Activated T-helper 2 cell treated with anti-CD3 and anti-CD28 coated beads, Interferon-gamma antibody, Interleukin-2, Interleukin-4, amounts not matched to agents 10 μg/mL and 5 μg/mL and 100 μg/mL, durations not matched to agents 14 hours and 24 hours and 36 hours (primary cell): ENCODE measurements around the gene EYA3. TPM values are rescaled to one million over a fixed set of nuclear protein-coding genes. Genes with fewer than 3 reads are reported as not detected.

ENCODE experiments used
- DNase-seq: peaks from one replicate; pipeline ENCODE4 v3.0.0; 2021; ENCODE audit warnings: low spot score
- H3K27ac Mint-ChIP-seq: one replicate; pipeline ENCODE4 v1.8.0; 2021; ENCODE audit warnings: mixed read lengths
- H3K27me3 Mint-ChIP-seq: one replicate; pipeline ENCODE4 v1.8.0; 2021; ENCODE audit warnings: low read depth, mixed read lengths
- H3K36me3 Mint-ChIP-seq: one replicate; pipeline ENCODE4 v1.8.0; 2021; ENCODE audit warnings: low read depth, mixed read lengths
- H3K4me1 Mint-ChIP-seq: one replicate; pipeline ENCODE4 v1.8.0; 2021; ENCODE audit warnings: low read depth, mixed read lengths
- H3K4me3 Mint-ChIP-seq: one replicate; pipeline ENCODE4 v1.8.0; 2021; ENCODE audit warnings: low read depth, mild to moderate bottlenecking, moderate library complexity, mixed read lengths
- H3K9me3 Mint-ChIP-seq: one replicate; pipeline ENCODE4 v1.8.0; 2021; ENCODE audit warnings: mixed read lengths
- intact Hi-C: fragments of 100-400 bp; cut with micrococcal nuclease; formaldehyde crosslinking; loops from one replicate; pipeline ENCODE4 v1.15.1; 2023
- total RNA-seq: library from RNA; stranded (reverse); gene quantifications from 2 replicates; pipeline ENCODE4 v1.2.3, GENCODE V29; 2022

The EYA3 gene
- total RNA-seq, 1 donor from 2014 or later, result 27.5 TPM

DNA sequence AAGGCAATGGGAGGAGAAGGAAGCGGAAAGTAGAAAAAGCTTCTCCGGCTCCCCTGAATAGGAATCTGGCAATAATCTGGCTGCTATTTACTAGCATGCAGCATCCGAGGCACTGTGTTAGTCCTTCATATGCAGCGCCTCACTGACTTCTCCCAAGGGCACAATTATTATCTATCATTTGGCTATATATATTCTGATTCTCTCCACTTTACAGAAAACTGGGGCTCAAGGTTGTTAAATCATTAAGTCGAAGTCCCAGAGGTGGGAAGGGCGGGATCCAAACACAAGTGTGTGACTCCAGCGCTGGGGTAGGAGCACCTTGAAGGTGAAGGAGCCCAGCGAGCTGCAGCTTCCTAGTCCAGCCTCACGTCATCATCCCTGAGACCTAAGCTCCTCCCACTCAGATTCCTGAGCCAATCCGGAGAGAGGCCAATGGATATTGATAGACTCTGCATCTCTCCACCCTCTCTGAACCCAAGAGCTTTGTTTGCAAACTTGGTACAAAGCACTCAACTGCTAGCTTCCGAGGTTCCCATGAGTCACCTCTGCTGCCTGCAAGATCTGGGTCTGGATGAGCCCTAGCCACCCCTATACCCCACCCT lies 16.6 kb upstream of the EYA3 start:
- DNase-seq, result no peak
- Mint-ChIP-seq H3K27me3 (peaks cover 46% of the 10 kb centered on the region), H3K4me3 (no peak overlapping the region), H3K9me3 (no peaks in the 10 kb centered on the region), H3K4me1 (no peaks in the 10 kb centered on the region), H3K27ac (no peak overlapping the region), H3K36me3 (no peaks in the 10 kb centered on the region)
- intact Hi-C loops, result no loop called here

DNA sequence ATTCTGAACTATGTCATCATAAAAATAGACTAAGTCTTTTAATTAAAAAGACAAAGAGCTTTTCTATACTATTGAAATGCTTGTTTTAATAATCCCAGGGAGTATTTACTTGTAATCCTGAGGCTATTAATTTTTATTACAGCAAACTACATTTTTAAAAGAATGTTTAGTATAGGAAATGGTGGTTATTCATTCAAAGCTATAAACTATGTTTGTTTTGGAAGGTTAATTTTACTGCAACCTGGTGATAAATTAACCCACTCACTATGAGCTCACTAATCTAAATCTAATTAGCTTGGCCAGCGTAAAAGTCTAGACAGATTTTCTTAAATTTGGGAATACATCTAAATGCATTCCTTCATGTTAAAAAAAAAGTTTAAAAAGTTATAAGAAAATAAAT lies 13.8 kb upstream of the EYA3 start:
- H3K9me3 Mint-ChIP-seq, result no peaks in the 10 kb centered on the region
- no peaks in the 10 kb centered on the region for H3K36me3 Mint-ChIP-seq
- H3K4me1 Mint-ChIP-seq, result no peaks in the 10 kb centered on the region
- H3K27ac Mint-ChIP-seq, result no peak overlapping the region
- no peak overlapping the region for H3K4me3 Mint-ChIP-seq
- peaks cover 40% of the 10 kb centered on the region for H3K27me3 Mint-ChIP-seq
- intact Hi-C loops, result no loop called here
- no peak for DNase-seq

DNA sequence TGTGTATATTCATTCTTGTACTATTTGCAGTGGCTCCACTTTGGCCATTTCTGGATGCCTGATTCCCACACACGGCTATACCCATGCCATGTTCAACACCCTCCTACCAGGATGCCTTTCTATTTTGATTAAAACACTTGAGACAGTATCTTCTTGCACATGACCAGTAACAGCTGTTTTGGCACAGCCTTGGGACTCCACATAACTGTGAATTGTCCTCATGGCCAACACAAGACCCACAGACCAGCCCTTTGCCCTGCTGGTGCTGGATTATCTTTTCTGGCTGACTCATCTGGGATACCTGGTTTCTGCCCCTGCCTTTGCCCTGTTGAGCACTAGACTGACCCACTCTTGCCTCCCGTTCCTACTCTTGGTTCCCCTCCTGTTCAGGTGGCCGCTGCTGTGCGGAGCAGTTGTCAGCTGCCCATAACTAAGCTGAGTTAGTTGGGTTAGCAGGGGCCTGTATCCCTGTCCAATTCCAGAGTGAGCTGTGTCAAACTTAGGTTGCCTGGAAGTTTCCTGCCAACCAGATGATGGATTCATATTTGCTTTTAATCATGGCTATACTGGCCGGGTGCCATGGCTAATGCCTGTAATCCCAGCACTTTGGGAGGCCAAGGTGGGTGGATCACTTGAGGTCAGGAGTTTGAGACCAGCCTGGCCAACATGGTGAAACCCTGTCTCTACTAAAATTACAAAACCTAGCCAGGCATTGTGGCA lies 10.8 kb upstream of the EYA3 start:
- Mint-ChIP-seq H3K36me3 (no peaks in the 10 kb centered on the region), H3K27ac (no peak overlapping the region), H3K9me3 (no peaks in the 10 kb centered on the region), H3K27me3 (peaks cover 43% of the 10 kb centered on the region), H3K4me1 (peaks cover 5% of the 10 kb centered on the region), H3K4me3 (no peak overlapping the region)
- intact Hi-C loops, result no loop called here
- DNase-seq, result no peak

DNA sequence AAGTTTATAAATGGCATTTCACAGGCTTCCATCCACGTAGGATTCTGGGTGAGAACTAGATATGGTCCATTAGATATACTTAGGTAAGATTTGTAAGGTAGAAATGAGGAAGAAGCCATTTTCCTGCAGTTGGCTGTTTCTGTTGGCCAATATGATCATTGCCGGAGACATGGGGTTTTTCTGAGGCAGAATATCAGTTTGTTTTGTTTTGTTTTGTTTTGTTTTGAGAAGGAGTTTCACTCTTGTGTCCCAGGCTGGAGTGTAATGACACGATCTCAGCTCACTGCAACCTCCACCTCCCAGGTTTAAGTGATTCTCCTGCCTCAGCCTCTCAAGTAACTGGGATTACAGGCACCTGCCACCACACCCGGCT lies 8.7 kb upstream of the EYA3 start:
- Mint-ChIP-seq H3K27ac (no peak overlapping the region), H3K4me1 (peaks cover 5% of the 10 kb centered on the region), H3K4me3 (no peak overlapping the region), H3K27me3 (peaks cover 52% of the 10 kb centered on the region), H3K9me3 (no peaks in the 10 kb centered on the region), H3K36me3 (no peaks in the 10 kb centered on the region)
- intact Hi-C loops, result no loop called here
- DNase-seq, result no peak

DNA sequence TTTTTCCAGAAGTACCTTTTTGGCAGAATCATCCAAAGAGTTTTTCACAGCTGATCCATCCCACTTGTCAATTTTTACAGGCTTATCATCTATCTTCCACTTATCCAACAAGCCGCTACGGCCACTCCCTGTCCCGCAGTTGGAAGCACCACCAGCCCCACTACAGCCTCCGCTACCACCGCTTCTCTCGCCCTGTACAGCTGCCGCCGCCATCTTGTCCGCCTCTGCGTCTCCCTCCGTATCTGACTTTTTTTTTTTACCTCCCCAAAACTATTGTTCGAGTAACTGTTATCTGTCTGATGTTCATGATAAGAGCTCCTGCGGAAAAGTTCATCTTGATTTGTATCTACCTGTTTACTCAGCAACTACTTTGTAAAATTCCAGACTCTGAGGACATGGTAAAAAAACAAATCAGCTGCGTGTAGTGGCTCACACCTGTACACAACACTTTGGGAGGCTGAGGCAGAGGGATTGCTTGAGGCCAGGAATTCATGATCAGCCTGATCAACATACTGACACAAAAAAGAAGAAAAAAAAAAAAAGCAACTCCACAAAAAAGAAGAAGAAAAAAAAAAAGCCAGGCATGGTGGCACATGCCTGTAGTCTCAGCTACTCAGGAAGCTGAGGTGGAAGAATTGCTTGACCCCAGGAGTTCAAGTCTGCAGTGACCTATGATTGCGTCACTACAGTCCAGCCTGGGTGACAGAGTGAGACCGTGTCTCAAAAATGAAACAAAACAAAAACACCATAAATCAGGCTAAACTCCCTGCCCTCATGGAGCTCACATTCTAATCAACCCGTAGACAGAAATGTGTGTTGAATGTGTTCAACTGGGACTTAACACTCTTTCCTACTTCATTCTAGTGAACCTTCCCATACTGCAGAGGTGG lies 8.0 kb upstream of the EYA3 start:
- Mint-ChIP-seq H3K27ac (no peak overlapping the region), H3K36me3 (no peaks in the 10 kb centered on the region), H3K4me3 (no peak overlapping the region), H3K27me3 (peaks cover 52% of the 10 kb centered on the region), H3K9me3 (no peaks in the 10 kb centered on the region), H3K4me1 (peaks cover 5% of the 10 kb centered on the region)
- no peak for DNase-seq
- intact Hi-C loops, result no loop called here

DNA sequence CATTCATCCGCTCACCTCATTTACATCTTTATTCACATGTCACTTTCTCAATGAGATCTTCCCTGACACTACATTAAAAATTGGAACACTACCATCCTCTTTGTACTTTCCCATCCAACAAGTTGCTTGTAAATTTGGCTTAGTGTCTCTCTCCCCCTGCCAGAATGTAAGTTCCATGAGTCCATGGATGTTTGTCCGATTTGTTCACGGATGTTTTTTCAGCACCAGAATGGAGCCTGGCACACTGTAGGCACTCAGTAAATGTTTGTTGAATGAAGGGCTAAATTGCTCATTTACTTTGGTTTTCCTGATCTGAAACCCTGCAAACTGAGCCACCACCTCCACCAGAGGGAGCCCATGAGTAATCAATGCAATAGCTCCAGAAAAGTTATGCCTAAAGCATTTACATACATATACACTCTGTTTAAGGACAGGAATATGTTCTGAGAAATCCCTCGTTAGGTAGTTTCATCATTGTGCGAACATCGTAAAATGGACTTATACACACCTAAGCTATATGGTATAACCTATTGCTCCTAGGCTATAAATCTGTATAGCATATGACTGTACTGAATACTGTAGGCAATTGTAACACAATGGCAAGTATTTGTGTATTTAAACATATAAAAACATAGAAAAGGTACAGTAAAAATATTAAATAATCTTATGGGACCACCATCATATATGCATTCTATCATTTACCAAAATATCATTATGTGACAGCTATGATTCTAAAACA lies 2.8 kb upstream of the EYA3 start:
- peak; percentile 69 for DNase-seq
- H3K4me3 Mint-ChIP-seq, result peak overlapping the region; percentile 51
- H3K9me3 Mint-ChIP-seq, result no peaks in the 10 kb centered on the region
- H3K4me1 Mint-ChIP-seq, result peaks cover 18% of the 10 kb centered on the region
- no peaks in the 10 kb centered on the region for H3K36me3 Mint-ChIP-seq
- H3K27ac Mint-ChIP-seq, result no peak overlapping the region
- intact Hi-C loops, result loop anchor here (1.0 to 2.0 kb wide), 2 partner anchors 82 to 118 kb away; no protein-coding TSS in a partner anchor
- H3K27me3 Mint-ChIP-seq, result peaks cover 28% of the 10 kb centered on the region

DNA sequence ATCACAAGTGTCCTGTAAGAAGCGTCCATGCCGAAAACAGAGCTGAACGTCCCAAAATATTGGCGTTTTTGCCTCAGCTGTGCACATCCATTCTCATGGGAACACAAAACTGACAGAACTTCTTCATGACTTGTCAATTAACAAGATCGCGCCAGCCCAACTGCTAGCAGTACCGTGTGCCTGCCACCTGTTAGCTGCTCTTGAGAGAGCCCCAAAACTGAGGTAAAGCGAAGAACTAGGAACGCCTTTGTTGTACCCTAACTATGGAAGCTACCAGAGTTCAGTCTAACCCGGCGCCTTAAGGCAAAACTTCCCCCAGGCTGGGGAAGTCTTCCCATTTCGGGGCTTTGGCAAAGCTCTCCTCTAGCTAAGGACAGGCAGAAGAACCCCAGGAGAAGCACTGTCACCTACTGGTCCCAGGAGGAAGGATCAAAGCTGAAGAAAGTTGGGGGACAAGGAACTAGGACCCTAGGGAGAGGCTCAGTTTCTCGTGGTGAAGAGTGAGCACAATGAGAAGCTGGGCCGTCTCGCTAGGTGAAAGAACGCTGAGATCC lies 719 bp downstream of the EYA3 start:
- no peak for DNase-seq
- Mint-ChIP-seq H3K9me3 (no peaks in the 10 kb centered on the region), H3K36me3 (no peaks in the 10 kb centered on the region), H3K27me3 (peaks cover 3% of the 10 kb centered on the region), H3K4me3 (peak overlapping the region; percentile 92), H3K4me1 (peaks cover 24% of the 10 kb centered on the region), H3K27ac (peak overlapping the region; percentile 87)
- intact Hi-C loops, result loop anchor here (1.0 to 10.0 kb wide), 3 partner anchors 31 to 223 kb away; no protein-coding TSS in a partner anchor

DNA sequence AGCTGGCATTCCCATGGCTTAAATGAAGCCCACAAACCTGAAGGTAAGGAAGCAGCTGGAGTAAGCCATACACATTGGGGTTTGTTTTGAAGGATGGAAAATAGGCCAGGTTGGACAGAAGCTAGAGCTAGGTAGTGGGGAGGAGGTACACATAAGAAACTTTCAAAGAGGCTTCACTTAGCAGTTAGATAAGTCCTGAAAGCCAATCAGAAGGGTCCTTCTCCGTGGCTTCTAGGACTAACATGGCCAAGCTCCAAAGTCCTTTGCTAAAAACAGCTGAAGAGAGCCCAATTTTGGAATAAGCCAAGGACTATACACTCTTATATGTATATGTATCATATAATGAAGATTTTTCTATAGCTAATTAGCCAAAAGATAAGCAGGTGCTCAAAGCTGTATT lies 1.8 kb downstream of the EYA3 start:
- intact Hi-C loops, result loop anchor here (10.0 kb wide), 1 partner anchor 222 kb away; no protein-coding TSS in a partner anchor
- H3K9me3 Mint-ChIP-seq, result no peaks in the 10 kb centered on the region
- DNase-seq, result no peak
- H3K36me3 Mint-ChIP-seq, result no peaks in the 10 kb centered on the region
- H3K4me1 Mint-ChIP-seq, result peaks cover 24% of the 10 kb centered on the region
- H3K27me3 Mint-ChIP-seq, result no peaks in the 10 kb centered on the region
- H3K27ac Mint-ChIP-seq, result no peak overlapping the region
- peak overlapping the region; percentile 92 for H3K4me3 Mint-ChIP-seq

DNA sequence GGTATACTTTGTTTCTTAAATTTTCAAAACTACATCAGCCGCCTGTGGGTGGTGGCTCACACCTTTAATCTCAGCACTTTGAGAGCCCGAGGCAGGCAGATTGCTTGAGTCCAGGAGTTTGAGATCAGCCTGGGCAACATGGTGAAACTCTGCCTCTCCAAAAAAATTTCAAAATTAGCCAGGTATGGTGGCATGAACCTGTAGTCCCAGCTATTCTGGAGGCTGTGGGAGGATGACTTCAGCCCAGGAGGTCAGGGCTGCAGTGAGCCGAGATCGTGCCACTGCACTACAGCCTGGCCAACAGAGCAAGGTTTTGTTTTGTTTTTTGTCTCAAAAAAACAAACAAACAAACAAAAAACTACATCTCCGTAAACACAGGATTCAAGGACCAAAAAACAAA lies 3.3 kb downstream of the EYA3 start:
- no peaks in the 10 kb centered on the region for H3K9me3 Mint-ChIP-seq
- H3K27me3 Mint-ChIP-seq, result no peaks in the 10 kb centered on the region
- no peak for DNase-seq
- H3K4me3 Mint-ChIP-seq, result no peak overlapping the region
- H3K36me3 Mint-ChIP-seq, result peaks cover 5% of the 10 kb centered on the region
- intact Hi-C loops, result loop anchor here (10.0 kb wide), 1 partner anchor 220 kb away; no protein-coding TSS in a partner anchor
- peaks cover 20% of the 10 kb centered on the region for H3K4me1 Mint-ChIP-seq
- no peak overlapping the region for H3K27ac Mint-ChIP-seq

DNA sequence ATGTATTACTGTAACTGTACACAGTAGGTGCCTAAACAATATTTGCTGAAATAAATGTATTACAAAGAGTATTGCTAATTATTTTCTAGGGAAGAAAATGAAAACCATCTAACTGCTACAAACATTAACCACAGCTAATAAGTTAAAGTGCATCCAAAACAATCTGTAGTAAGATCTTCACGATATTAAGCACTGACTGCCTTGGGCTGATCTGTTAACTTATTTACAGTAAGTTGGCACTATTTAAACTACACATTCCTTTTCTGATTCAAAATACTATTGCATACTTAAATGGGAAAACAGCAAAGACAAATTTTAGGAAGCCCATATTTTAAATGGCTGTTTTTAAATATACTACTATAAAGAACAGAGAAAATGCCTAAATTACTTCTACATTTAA lies 4.5 kb downstream of the EYA3 start:
- DNase-seq, result no peak
- H3K27me3 Mint-ChIP-seq, result no peaks in the 10 kb centered on the region
- no peak overlapping the region for H3K27ac Mint-ChIP-seq
- no peaks in the 10 kb centered on the region for H3K9me3 Mint-ChIP-seq
- H3K4me1 Mint-ChIP-seq, result peaks cover 20% of the 10 kb centered on the region
- H3K4me3 Mint-ChIP-seq, result no peak overlapping the region
- peaks cover 12% of the 10 kb centered on the region for H3K36me3 Mint-ChIP-seq
- intact Hi-C loops, result loop anchor here (10.0 kb wide), 1 partner anchor 219 kb away; no protein-coding TSS in a partner anchor

DNA sequence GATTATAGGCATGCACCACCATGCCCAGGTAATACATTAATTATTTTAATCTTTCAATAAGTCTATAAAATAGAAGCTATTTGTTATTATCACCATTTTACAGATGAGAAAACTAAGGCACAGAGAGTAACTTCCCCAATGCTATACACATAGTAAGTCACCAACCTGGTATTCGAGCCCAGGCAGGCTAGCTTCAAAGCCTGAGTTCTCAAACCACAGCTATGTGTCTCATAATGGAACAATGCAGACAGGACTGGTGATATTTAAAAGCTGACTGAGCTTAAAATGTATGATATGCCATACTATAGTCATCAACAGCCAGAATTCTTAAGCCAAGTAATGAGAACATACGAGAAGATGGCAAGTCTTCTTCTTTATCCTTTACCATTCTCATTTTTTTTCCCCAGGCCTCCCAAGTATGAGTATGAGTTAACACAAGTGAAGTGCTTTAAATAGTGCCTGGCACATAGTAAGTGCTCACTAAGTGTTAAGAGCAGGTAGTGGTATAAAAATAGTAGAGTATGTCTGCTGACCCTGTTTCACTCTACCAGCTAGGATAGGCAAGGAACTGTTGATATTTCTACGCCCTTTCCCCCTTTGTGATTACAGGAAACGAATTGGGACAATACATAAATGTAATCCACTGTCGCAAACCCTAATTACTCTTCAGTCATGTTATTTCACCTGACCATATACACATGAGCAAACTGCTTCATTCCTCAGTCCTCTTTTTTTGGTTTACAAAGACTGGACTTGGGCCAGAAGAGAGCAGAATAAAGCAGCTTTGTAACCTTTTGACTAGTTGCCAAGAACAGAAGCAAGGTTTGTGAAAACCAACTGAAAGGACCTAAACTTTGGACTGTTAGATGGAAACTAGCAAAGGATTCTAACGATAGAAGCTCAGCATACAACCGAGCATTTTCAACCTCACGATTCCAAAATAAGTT lies 9.5 kb downstream of the EYA3 start:
- intact Hi-C loops, result no loop called here
- peaks cover 25% of the 10 kb centered on the region for H3K36me3 Mint-ChIP-seq
- H3K4me1 Mint-ChIP-seq, result peaks cover 11% of the 10 kb centered on the region
- no peak overlapping the region for H3K27ac Mint-ChIP-seq
- H3K9me3 Mint-ChIP-seq, result no peaks in the 10 kb centered on the region
- H3K4me3 Mint-ChIP-seq, result no peak overlapping the region
- DNase-seq, result no peak
- H3K27me3 Mint-ChIP-seq, result no peaks in the 10 kb centered on the region
